Stimulated activated CD4-positive, alpha-beta T cell treated with anti-CD3 and anti-CD28 coated beads, TNF-alpha, amount 100 ng/mL, for 48 hours (primary cell): Measurements from ENCODE around the gene FBXO41.

Experiments used
- DNase-seq, 3 donors: peaks; one replicate each; pipeline ENCODE4 v3.0.0-alpha.2; 2020; ENCODE audit warnings: low read depth in 3 of 3

FBXO41 gene

GRCh38 chr2:73290049-73290839, 6.0 kb upstream of the FBXO41 start:
- no peak for DNase-seq

- DNase-seq, result no peak
These were observed 5.0 kb upstream of the FBXO41 start for GRCh38 chr2:73289304-73289703.

- DNase-seq, result no peak
These were observed 1.9 kb upstream of the FBXO41 start for GRCh38 chr2:73286134-73286655.

GRCh38 chr2:73285159-73285739, 971 bp upstream of the FBXO41 start:
- no peak for DNase-seq

GRCh38 chr2:73283545-73284295, 558 bp downstream of the FBXO41 start:
- DNase-seq, result no peak

- no peak for DNase-seq
These were observed 1.2 kb downstream of the FBXO41 start for GRCh38 chr2:73282924-73283544.

- DNase-seq, result no peak
These were observed 3.0 kb downstream of the FBXO41 start for GRCh38 chr2:73281244-73281643.

GRCh38 chr2:73279852-73280251, 4.4 kb downstream of the FBXO41 start:
- DNase-seq, result no peak

GRCh38 chr2:73272270-73272669, 12.0 kb downstream of the FBXO41 start:
- DNase-seq, result no peak

GRCh38 chr2:73269686-73270465, 14.4 kb downstream of the FBXO41 start:
- DNase-seq, result no peak

- peak in 1 of 3 donors; percentile 61 for DNase-seq
These were observed 15.2 kb downstream of the FBXO41 start for GRCh38 chr2:73268830-73269685.

- no peak for DNase-seq
These were observed 15.9 kb downstream of the FBXO41 start for GRCh38 chr2:73268366-73268829.

- DNase-seq, result no peak
These were observed 17.3 kb downstream of the FBXO41 start for GRCh38 chr2:73267008-73267407.

- no peak for DNase-seq
These were observed 18.0 kb downstream of the FBXO41 start for GRCh38 chr2:73266061-73266901.

GRCh38 chr2:73265298-73266060, 18.8 kb downstream of the FBXO41 start:
- no peak for DNase-seq

- no peak for DNase-seq
These were observed 19.5 kb downstream of the FBXO41 start for GRCh38 chr2:73264783-73265182.

- no peak for DNase-seq
These were observed 20.0 kb downstream of the FBXO41 start for GRCh38 chr2:73264332-73264606.

GRCh38 chr2:73263540-73264331, 20.5 kb downstream of the FBXO41 start:
- DNase-seq, result no peak
